ENCODE data around the gene PHF1.

PHF1 gene

DNA sequence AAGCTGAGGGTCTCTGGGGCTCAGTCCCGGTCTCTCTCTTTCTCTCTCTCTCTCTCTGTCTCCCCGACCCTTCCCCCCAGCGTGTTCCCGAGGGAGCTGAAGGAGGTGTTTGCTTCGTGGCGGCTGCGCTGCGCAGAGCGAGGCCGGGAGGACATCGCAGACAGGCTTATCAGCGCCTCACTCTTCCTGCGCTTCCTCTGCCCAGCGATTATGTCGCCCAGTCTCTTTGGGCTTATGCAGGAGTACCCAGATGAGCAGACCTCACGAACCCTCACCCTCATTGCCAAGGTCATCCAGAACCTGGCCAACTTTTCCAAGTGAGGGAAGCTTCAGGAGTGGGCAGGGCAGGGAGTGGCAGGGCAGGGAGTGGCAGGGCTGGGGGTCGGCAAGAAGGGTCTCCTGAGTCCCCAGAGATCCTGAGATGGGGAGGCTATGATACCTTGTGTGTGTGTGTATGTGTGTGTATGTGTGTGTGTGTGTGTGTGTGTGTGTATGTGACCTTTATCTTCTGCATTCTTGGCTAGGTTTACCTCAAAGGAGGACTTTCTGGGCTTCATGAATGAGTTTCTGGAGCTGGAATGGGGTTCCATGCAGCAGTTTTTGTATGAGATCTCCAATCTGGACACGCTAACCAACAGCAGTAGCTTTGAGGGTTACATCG, 30.0 kb downstream of the PHF1 start:
- H3K9me3 ChIP-seq (ENCODE audit: control insufficient read depth, insufficient read depth, low read depth, low read length): no peaks in the 10 kb centered on the region
- no peak overlapping the region for H3K4me3 ChIP-seq (ENCODE audit: low read depth, low read length)
- H3K4me1 ChIP-seq (ENCODE audit: control insufficient read depth, insufficient read depth, low read length): no peaks in the 10 kb centered on the region
- TF ChIP-seq, protein P1, sequence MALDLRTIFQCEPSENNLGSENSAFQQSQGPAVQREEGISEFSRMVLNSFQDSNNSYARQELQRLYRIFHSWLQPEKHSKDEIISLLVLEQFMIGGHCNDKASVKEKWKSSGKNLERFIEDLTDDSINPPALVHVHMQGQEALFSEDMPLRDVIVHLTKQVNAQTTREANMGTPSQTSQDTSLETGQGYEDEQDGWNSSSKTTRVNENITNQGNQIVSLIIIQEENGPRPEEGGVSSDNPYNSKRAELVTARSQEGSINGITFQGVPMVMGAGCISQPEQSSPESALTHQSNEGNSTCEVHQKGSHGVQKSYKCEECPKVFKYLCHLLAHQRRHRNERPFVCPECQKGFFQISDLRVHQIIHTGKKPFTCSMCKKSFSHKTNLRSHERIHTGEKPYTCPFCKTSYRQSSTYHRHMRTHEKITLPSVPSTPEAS (tag by site-specific recombination; IDR thresholded peaks at IDR 0.05): 0 out of 2 replicates have a peak, but pooled peaks have one; percentile 65
- TF ChIP-seq, protein P2, sequence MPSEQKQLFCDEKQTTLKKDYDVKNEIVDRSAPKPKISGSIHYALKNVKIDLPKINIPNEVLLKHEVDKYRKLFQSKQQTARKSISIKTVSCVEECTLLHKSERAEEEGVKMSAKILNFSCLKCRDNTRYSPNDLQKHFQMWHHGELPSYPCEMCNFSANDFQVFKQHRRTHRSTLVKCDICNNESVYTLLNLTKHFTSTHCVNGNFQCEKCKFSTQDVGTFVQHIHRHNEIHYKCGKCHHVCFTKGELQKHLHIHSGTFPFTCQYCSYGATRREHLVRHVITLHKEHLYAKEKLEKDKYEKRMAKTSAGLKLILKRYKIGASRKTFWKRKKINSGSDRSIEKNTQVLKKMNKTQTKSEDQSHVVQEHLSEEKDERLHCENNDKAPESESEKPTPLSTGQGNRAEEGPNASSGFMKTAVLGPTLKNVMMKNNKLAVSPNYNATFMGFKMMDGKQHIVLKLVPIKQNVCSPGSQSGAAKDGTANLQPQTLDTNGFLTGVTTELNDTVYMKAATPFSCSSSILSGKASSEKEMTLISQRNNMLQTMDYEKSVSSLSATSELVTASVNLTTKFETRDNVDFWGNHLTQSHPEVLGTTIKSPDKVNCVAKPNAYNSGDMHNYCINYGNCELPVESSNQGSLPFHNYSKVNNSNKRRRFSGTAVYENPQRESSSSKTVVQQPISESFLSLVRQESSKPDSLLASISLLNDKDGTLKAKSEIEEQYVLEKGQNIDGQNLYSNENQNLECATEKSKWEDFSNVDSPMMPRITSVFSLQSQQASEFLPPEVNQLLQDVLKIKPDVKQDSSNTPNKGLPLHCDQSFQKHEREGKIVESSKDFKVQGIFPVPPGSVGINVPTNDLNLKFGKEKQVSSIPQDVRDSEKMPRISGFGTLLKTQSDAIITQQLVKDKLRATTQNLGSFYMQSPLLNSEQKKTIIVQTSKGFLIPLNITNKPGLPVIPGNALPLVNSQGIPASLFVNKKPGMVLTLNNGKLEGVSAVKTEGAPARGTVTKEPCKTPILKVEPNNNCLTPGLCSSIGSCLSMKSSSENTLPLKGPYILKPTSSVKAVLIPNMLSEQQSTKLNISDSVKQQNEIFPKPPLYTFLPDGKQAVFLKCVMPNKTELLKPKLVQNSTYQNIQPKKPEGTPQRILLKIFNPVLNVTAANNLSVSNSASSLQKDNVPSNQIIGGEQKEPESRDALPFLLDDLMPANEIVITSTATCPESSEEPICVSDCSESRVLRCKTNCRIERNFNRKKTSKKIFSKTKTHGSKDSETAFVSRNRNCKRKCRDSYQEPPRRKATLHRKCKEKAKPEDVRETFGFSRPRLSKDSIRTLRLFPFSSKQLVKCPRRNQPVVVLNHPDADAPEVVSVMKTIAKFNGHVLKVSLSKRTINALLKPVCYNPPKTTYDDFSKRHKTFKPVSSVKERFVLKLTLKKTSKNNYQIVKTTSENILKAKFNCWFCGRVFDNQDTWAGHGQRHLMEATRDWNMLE (tag by site-specific recombination; conservative IDR thresholded peaks at IDR 0.05; ENCODE audit: low read depth): no peak
- TF ChIP-seq ZNF416 (tag by site-specific recombination; IDR thresholded peaks at IDR 0.05): no peak
- H3K36me3 ChIP-seq (ENCODE audit: control insufficient read depth in 2 of 2, insufficient read depth in 1 of 2, low read length in 2 of 2): peaks cover 5 to 60% of the 10 kb centered on the region in 2 experiments; a peak in 2 of 3 replicates
- CTCF ChIA-PET: interaction anchor here (1.0 to 2.2 kb wide), 2 partner anchors 10 to 15 kb away, joined by 3 to 10 read pairs; no protein-coding TSS in a partner anchor
- POLR2A ChIA-PET: interaction anchor here (0.9 to 2.2 kb wide), 2 partner anchors 10 to 13 kb away, joined by 4 to 12 read pairs; partner anchors contain the start of gene ZBTB9
- H3K27ac ChIP-seq (ENCODE audit: extremely low read depth, low read depth, low read length): no peak overlapping the region

DNA sequence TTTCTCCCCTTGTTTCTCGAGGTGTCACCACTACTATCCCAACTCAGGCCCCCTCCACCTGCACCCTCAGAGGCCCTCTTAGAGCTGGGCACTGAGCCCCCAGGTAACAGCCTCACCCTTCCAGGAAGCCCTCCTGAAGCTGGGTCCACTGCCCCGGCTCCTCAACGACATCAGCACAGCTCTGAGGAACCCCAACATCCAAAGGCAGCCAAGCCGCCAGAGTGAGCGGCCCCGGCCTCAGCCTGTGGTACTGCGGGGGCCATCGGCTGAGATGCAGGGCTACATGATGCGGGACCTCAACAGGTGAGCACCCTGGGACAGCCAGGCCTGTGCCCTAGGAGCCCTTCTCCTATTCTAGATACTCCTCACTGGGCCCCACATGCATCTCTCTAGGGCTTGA, 30.6 kb downstream of the PHF1 start:
- Histone ChIP-seq H3K4me3 (ENCODE audit: low read depth, low read length) (no peak overlapping the region), H3K36me3 (ENCODE audit: control insufficient read depth in 2 of 2, insufficient read depth in 1 of 2, low read length in 2 of 2) (peaks cover 5 to 62% of the 10 kb centered on the region in 2 experiments; a peak in 2 of 3 replicates), H3K4me1 (ENCODE audit: control insufficient read depth, insufficient read depth, low read length) (no peaks in the 10 kb centered on the region), H3K27ac (ENCODE audit: extremely low read depth, low read depth, low read length) (no peak overlapping the region), H3K9me3 (ENCODE audit: control insufficient read depth, insufficient read depth, low read depth, low read length) (no peaks in the 10 kb centered on the region)
- CTCF ChIA-PET: interaction anchor here (1.0 to 2.2 kb wide), 2 partner anchors 9 to 16 kb away, joined by 3 to 10 read pairs; no protein-coding TSS in a partner anchor
- POLR2A ChIA-PET: interaction anchor here (0.9 to 2.2 kb wide), 3 partner anchors 11 to 24 kb away, joined by 3 to 12 read pairs (median 5); partner anchors contain the start of genes CUTA and ZBTB9
- TF ChIP-seq, protein P3, sequence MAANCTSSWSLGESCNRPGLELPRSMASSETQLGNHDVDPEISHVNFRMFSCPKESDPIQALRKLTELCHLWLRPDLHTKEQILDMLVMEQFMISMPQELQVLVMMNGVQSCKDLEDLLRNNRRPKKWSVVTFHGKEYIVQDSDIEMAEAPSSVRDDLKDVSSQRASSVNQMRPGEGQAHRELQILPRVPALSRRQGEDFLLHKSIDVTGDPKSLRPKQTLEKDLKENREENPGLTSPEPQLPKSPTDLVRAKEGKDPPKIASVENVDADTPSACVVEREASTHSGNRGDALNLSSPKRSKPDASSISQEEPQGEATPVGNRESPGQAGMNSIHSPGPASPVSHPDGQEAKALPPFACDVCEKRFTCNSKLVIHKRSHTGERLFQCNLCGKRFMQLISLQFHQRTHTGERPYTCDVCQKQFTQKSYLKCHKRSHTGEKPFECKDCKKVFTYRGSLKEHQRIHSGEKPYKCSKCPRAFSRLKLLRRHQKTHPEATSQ (tag by site-specific recombination; IDR thresholded peaks at IDR 0.05): no peak
- TF ChIP-seq, protein P4, sequence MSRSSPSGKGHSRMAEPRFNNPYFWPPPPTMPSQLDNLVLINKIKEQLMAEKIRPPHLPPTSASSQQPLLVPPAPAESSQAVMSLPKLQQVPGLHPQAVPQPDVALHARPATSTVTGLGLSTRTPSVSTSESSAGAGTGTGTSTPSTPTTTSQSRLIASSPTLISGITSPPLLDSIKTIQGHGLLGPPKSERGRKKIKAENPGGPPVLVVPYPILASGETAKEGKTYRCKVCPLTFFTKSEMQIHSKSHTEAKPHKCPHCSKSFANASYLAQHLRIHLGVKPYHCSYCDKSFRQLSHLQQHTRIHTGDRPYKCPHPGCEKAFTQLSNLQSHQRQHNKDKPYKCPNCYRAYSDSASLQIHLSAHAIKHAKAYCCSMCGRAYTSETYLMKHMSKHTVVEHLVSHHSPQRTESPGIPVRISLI (tag by site-specific recombination; IDR thresholded peaks at IDR 0.05): no peak
- TF ChIP-seq, protein P5, sequence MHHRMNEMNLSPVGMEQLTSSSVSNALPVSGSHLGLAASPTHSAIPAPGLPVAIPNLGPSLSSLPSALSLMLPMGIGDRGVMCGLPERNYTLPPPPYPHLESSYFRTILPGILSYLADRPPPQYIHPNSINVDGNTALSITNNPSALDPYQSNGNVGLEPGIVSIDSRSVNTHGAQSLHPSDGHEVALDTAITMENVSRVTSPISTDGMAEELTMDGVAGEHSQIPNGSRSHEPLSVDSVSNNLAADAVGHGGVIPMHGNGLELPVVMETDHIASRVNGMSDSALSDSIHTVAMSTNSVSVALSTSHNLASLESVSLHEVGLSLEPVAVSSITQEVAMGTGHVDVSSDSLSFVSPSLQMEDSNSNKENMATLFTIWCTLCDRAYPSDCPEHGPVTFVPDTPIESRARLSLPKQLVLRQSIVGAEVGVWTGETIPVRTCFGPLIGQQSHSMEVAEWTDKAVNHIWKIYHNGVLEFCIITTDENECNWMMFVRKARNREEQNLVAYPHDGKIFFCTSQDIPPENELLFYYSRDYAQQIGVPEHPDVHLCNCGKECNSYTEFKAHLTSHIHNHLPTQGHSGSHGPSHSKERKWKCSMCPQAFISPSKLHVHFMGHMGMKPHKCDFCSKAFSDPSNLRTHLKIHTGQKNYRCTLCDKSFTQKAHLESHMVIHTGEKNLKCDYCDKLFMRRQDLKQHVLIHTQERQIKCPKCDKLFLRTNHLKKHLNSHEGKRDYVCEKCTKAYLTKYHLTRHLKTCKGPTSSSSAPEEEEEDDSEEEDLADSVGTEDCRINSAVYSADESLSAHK (tag by site-specific recombination; IDR thresholded peaks at IDR 0.05): no peak
- TF ChIP-seq, protein P6, sequence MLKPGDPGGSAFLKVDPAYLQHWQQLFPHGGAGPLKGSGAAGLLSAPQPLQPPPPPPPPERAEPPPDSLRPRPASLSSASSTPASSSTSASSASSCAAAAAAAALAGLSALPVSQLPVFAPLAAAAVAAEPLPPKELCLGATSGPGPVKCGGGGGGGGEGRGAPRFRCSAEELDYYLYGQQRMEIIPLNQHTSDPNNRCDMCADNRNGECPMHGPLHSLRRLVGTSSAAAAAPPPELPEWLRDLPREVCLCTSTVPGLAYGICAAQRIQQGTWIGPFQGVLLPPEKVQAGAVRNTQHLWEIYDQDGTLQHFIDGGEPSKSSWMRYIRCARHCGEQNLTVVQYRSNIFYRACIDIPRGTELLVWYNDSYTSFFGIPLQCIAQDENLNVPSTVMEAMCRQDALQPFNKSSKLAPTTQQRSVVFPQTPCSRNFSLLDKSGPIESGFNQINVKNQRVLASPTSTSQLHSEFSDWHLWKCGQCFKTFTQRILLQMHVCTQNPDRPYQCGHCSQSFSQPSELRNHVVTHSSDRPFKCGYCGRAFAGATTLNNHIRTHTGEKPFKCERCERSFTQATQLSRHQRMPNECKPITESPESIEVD (tag by site-specific recombination; IDR thresholded peaks at IDR 0.05): no peak
- TF ChIP-seq, protein P7, sequence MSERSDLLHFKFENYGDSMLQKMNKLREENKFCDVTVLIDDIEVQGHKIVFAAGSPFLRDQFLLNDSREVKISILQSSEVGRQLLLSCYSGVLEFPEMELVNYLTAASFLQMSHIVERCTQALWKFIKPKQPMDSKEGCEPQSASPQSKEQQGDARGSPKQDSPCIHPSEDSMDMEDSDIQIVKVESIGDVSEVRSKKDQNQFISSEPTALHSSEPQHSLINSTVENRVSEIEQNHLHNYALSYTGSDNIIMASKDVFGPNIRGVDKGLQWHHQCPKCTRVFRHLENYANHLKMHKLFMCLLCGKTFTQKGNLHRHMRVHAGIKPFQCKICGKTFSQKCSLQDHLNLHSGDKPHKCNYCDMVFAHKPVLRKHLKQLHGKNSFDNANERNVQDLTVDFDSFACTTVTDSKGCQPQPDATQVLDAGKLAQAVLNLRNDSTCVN (tag by site-specific recombination; optimal IDR thresholded peaks at IDR 0.05): no peak
- no peak for TF ChIP-seq ZNF433 (tag by site-specific recombination; IDR thresholded peaks at IDR 0.05; ENCODE audit: low read depth)
- TF ChIP-seq OSR2 (tag by site-specific recombination; IDR thresholded peaks at IDR 0.05): no peak
- TF ChIP-seq FEZF1 (tag by site-specific recombination; IDR thresholded peaks at IDR 0.05): no peak
- TF ChIP-seq ZFP69B (tag by site-specific recombination; IDR thresholded peaks at IDR 0.05): no peak
- TF ChIP-seq SCRT1 (tag by site-specific recombination; IDR thresholded peaks at IDR 0.05; ENCODE audit: borderline replicate concordance): no peak
- TF ChIP-seq, protein P8, sequence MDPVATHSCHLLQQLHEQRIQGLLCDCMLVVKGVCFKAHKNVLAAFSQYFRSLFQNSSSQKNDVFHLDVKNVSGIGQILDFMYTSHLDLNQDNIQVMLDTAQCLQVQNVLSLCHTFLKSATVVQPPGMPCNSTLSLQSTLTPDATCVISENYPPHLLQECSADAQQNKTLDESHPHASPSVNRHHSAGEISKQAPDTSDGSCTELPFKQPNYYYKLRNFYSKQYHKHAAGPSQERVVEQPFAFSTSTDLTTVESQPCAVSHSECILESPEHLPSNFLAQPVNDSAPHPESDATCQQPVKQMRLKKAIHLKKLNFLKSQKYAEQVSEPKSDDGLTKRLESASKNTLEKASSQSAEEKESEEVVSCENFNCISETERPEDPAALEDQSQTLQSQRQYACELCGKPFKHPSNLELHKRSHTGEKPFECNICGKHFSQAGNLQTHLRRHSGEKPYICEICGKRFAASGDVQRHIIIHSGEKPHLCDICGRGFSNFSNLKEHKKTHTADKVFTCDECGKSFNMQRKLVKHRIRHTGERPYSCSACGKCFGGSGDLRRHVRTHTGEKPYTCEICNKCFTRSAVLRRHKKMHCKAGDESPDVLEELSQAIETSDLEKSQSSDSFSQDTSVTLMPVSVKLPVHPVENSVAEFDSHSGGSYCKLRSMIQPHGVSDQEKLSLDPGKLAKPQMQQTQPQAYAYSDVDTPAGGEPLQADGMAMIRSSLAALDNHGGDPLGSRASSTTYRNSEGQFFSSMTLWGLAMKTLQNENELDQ (tag by site-specific recombination; IDR thresholded peaks at IDR 0.05; ENCODE audit: low read depth): no peak
